Coronary artery (tissue), 2 donors: ENCODE measurements around the gene AP2A2.

Source experiments
- DNase-seq: peaks from one replicate; pipeline ENCODE4 v3.0.0-alpha.2; 2017; ENCODE audit warnings: low spot score
- H3K27ac ChIP-seq, 2 donors: fragments of 200-600 bp; sonication (generic); one replicate each; pipeline ENCODE4 v1.5.1; 2016 to 2019
- H3K4me3 ChIP-seq: fragments of 200-600 bp; sonication (generic); 2 replicates; pipeline ENCODE4 v1.5.1; 2016; ENCODE audit warnings: mild to moderate bottlenecking, moderate library complexity
- CTCF ChIP-seq: fragments of 200-600 bp; sonication (generic); IDR thresholded peaks from one replicate; pipeline ENCODE4 v1.5.1; 2019; ENCODE audit warnings: antibody characterized with exemption

The AP2A2 gene

GRCh38 chr11:899724-900123 is 25.9 kb upstream of the AP2A2 start:
- H3K4me3 ChIP-seq: no peak overlapping the region
- no peak for DNase-seq
- TF ChIP-seq CTCF: no peak
- H3K27ac ChIP-seq: no peak overlapping the region

- no peak for DNase-seq
- H3K4me3 ChIP-seq: no peak overlapping the region
- TF ChIP-seq CTCF: no peak
- no peak overlapping the region for H3K27ac ChIP-seq
These were observed 25.1 kb upstream of the AP2A2 start for GRCh38 chr11:900545-900944.

- no peak overlapping the region for H3K27ac ChIP-seq
- TF ChIP-seq CTCF: no peak
These were observed 24.1 kb upstream of the AP2A2 start for GRCh38 chr11:901452-902061.

GRCh38 chr11:904380-904779 is 21.3 kb upstream of the AP2A2 start:
- Histone ChIP-seq H3K27ac (no peak overlapping the region), H3K4me3 (no peak overlapping the region)
- no peak for DNase-seq
- no peak for TF ChIP-seq CTCF

More at GRCh38 chr11:901452-902061, 24.1 kb upstream of the AP2A2 start:
- no peak overlapping the region for H3K4me3 ChIP-seq
- DNase-seq: no peak

- no peak for TF ChIP-seq CTCF
- no peak overlapping the region for H3K27ac ChIP-seq
- no peak for DNase-seq
These were observed 19.7 kb upstream of the AP2A2 start for GRCh38 chr11:905952-906351.

GRCh38 chr11:907668-908067 is 18.0 kb upstream of the AP2A2 start:
- no peak for TF ChIP-seq CTCF
- DNase-seq: no peak
- Histone ChIP-seq H3K4me3 (no peak overlapping the region), H3K27ac (no peak overlapping the region)

More at GRCh38 chr11:905952-906351, 19.7 kb upstream of the AP2A2 start:
- no peak overlapping the region for H3K4me3 ChIP-seq

GRCh38 chr11:908273-908672 is 17.4 kb upstream of the AP2A2 start:
- no peak overlapping the region for H3K4me3 ChIP-seq
- H3K27ac ChIP-seq: no peak overlapping the region
- DNase-seq: no peak
- TF ChIP-seq CTCF: no peak
